HepG2 (cell line): ENCODE data around the gene DDAH2.

Source experiments
- ETV6 ChIP-seq: sonication (generic); formaldehyde crosslinking; conservative IDR thresholded peaks from 2 replicates; pipeline ENCODE4 v1.4.0; 2020; ENCODE audit warnings: missing genetic modification reagents
- FOXA3 ChIP-seq: IDR thresholded peaks from 2 replicates; pipeline ENCODE4 v1.6.1; 2016; ENCODE audit warnings: missing genetic modification reagents, missing compliant biosample characterization
- HNRNPUL1 ChIP-seq: fragments of 200-400 bp; formaldehyde crosslinking; IDR thresholded peaks from 2 replicates; pipeline ENCODE4 v1.6.1; 2017; ENCODE audit warnings: low read depth, mild to moderate bottlenecking, low read length, moderate library complexity
- JUND ChIP-seq: sonication (generic); formaldehyde crosslinking; IDR thresholded peaks from 2 replicates; pipeline ENCODE4 v1.8.0; 2022; ENCODE audit warnings: mild to moderate bottlenecking, missing genetic modification reagents
- KMT2A ChIP-seq: sonication (generic); formaldehyde crosslinking; IDR thresholded peaks from 2 replicates; pipeline ENCODE4 v1.4.0; 2020; ENCODE audit warnings: missing genetic modification reagents
- NRL ChIP-seq: sonication (generic); formaldehyde crosslinking; IDR thresholded peaks from 2 replicates; pipeline ENCODE4 v1.5.0; 2020; ENCODE audit warnings: missing genetic modification reagents, mild to moderate bottlenecking, moderate library complexity, borderline replicate concordance
- PBX2 ChIP-seq: IDR thresholded peaks from 2 replicates; pipeline ENCODE4 v1.6.1; 2016; ENCODE audit warnings: control low read depth
- POLR2A ChIP-seq, 2 experiments: IDR thresholded peaks; 2 replicates each; pipeline ENCODE4 v1.6.1; 2011; ENCODE audit warnings: low read depth in 2 of 2, low read length in 2 of 2, mild to moderate bottlenecking in 1 of 2, moderate library complexity in 1 of 2; ENCODE audit not compliant: insufficient read depth in 1 of 2
- POLR2AphosphoS5 ChIP-seq: IDR thresholded peaks from 2 replicates; pipeline ENCODE4 v1.6.1; 2012; ENCODE audit warnings: low read depth, low read length
- SMC3 ChIP-seq: IDR thresholded peaks from 2 replicates; pipeline ENCODE4 v1.6.1; 2011; ENCODE audit warnings: low read length, improper control_type of control experiment

- TF ChIP-seq KMT2A, result no peak
- TF ChIP-seq HNRNPUL1, result no peak
- TF ChIP-seq ETV6 (CRISPR knock-in tag), result no peak
- TF ChIP-seq JUND (CRISPR knock-in tag), result no peak
- TF ChIP-seq PBX2 (CRISPR knock-in tag), result no peak
- TF ChIP-seq SMC3, result no peak
- no peak for TF ChIP-seq POLR2AphosphoS5
- TF ChIP-seq NRL (CRISPR knock-in tag), result no peak
- no peak for TF ChIP-seq POLR2A (IDR thresholded peaks at IDR 0.05; ENCODE audit: insufficient read depth in 1 of 2, low read depth in 2 of 2, low read length in 2 of 2)
- TF ChIP-seq FOXA3, result no peak
Measured at GRCh38 chr6:31693535-31693934, 35.6 kb downstream of the DDAH2 start.
